Measurements from ENCODE around the gene CMTR2. TPM values are rescaled to one million over a fixed set of nuclear protein-coding genes. Genes with fewer than 3 reads are reported as not detected.

Gene CMTR2
- total RNA-seq, 1 experiment from 2014 or later = 15.5 TPM

DNA sequence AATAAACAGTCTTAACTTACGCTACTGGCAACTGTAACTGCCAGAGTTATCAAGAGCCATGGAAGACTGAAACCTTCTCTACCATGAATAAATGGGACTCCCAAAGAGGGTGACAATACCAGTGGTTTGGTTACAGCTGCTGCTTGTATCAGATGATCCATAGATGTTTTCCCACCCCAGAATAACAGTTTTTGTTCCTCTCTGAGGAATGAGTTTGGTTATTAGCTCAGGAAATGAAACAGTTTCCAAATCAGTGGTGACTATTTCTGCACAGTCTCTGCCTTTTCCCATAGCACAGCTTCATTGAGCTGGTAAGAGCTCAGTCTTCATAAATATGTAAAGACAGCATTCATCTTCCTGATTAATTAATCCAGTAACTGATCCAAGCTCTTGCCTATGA, 44.7 kb downstream of the CMTR2 start:
- Histone ChIP-seq H3K79me2 (ENCODE audit: insufficient read depth, low read length) (no peaks in the 10 kb centered on the region), H2BK5ac (ENCODE audit: insufficient read length, low read length) (no peak overlapping the region), H2BK120ac (ENCODE audit: low read depth, low read length, poor library complexity, severe bottlenecking) (no peak overlapping the region), H3K79me1 (ENCODE audit: insufficient read depth, low read depth, low read length, poor library complexity, severe bottlenecking) (no peaks in the 10 kb centered on the region), H2AFZ (ENCODE audit: low read length) (no peak overlapping the region), H3K9ac (ENCODE audit: extremely low read depth, insufficient read length, low read length) (no peak overlapping the region), H4K20me1 (ENCODE audit: control insufficient read depth, insufficient read depth, insufficient read length) (no peaks in the 10 kb centered on the region), H3K4ac (ENCODE audit: low read depth, low read length) (no peak overlapping the region), H3K27ac (ENCODE audit: insufficient read length, low read depth, low read length) (no peak overlapping the region), H2BK15ac (ENCODE audit: low read depth, low read length) (no peak overlapping the region), H3K14ac (ENCODE audit: insufficient read depth, low read length) (no peak overlapping the region), H3K4me2 (ENCODE audit: insufficient read depth, insufficient read length, low read length) (no peak overlapping the region), H3K56ac (ENCODE audit: insufficient read length, low read depth, low read length) (no peak overlapping the region), H3K27me3 (ENCODE audit: insufficient read depth, low read length) (no peaks in the 10 kb centered on the region), H4K5ac (ENCODE audit: insufficient read length, low read depth, low read length) (no peak overlapping the region), H3K18ac (ENCODE audit: insufficient read length, low read depth, low read length) (no peak overlapping the region), H2BK20ac (ENCODE audit: low read depth, low read length, poor library complexity, severe bottlenecking) (no peak overlapping the region), H3T11ph (ENCODE audit: low read length) (no peak overlapping the region), H2AK5ac (ENCODE audit: insufficient read length, low read length) (no peak overlapping the region), H4K91ac (ENCODE audit: insufficient read length, low read depth, low read length) (no peak overlapping the region), H3K23me2 (ENCODE audit: insufficient read length, low read depth, low read length, poor library complexity, severe bottlenecking) (no peaks in the 10 kb centered on the region), H3K9me3 (ENCODE audit: control insufficient read depth, low read depth, low read length) (no peaks in the 10 kb centered on the region), H4K8ac (replicated peaks; ENCODE audit: insufficient read length, low read depth, low read length) (no peak overlapping the region), H3K23ac (ENCODE audit: insufficient read length, low read depth, low read length) (no peak overlapping the region), H3K4me1 (ENCODE audit: insufficient read depth, low read length) (no peaks in the 10 kb centered on the region), H2BK12ac (ENCODE audit: insufficient read length, low read depth, low read length) (no peak overlapping the region)
- H3K27ac Mint-ChIP-seq = no peak overlapping the region; a peak in 1 of 7 replicates
- no peak overlapping the region for H3K4me3 Mint-ChIP-seq
- H3K9me3 Mint-ChIP-seq = no peaks in the 10 kb centered on the region
- H3K4me1 Mint-ChIP-seq = peaks cover 3 to 6% of the 10 kb centered on the region in 2 experiments; a peak in 2 of 4 replicates
- no peak for DNase-seq
- H3K27me3 Mint-ChIP-seq (ENCODE audit: low read depth) = no peaks in the 10 kb centered on the region
- H3K36me3 Mint-ChIP-seq (ENCODE audit: insufficient read depth in 1 of 3, low read depth in 3 of 3) = no peaks in the 10 kb centered on the region
- TF ChIP-seq, protein P1, sequence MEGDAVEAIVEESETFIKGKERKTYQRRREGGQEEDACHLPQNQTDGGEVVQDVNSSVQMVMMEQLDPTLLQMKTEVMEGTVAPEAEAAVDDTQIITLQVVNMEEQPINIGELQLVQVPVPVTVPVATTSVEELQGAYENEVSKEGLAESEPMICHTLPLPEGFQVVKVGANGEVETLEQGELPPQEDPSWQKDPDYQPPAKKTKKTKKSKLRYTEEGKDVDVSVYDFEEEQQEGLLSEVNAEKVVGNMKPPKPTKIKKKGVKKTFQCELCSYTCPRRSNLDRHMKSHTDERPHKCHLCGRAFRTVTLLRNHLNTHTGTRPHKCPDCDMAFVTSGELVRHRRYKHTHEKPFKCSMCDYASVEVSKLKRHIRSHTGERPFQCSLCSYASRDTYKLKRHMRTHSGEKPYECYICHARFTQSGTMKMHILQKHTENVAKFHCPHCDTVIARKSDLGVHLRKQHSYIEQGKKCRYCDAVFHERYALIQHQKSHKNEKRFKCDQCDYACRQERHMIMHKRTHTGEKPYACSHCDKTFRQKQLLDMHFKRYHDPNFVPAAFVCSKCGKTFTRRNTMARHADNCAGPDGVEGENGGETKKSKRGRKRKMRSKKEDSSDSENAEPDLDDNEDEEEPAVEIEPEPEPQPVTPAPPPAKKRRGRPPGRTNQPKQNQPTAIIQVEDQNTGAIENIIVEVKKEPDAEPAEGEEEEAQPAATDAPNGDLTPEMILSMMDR (conservative IDR thresholded peaks at IDR 0.05) = no peak
- WGBS (ENCODE audit: extremely low coverage, insufficient read length, low lambda C conversion rate) = no CpG with 5 or more reads among the region's 1 CpG

All from H9 (cell line).